DOHH2 (cell line): ENCODE measurements around the gene FUS.
"Not testable (repeated sequence)": the region's sequence is repeated elsewhere in the genome, so short reads cannot be mapped to it uniquely, and the experiment has no call there.

Experiments
- H3F3A ChIP-seq: fragments of 200-600 bp; sonication (generic), shearing (Covaris generic); 2 replicates; pipeline ENCODE4 v1.6.0; 2016; ENCODE audit warnings: antibody characterized with exemption, mild to moderate bottlenecking; ENCODE audit not compliant: control insufficient read depth, insufficient read depth
- H3K27ac ChIP-seq: fragments of 200-600 bp; sonication (generic); 2 replicates; pipeline ENCODE4 v1.5.1; 2014; ENCODE audit warnings: low read depth, mild to moderate bottlenecking, low read length, moderate library complexity
- H3K27me3 ChIP-seq: fragments of 200-600 bp; sonication (generic); 2 replicates; pipeline ENCODE4 v1.6.1; 2014; ENCODE audit warnings: mild to moderate bottlenecking, low read length, mixed read lengths; ENCODE audit not compliant: control insufficient read depth
- H3K36me3 ChIP-seq: fragments of 200-600 bp; sonication (generic); 2 replicates; pipeline ENCODE4 v1.6.1; 2014; ENCODE audit warnings: mild to moderate bottlenecking, low read length, moderate library complexity, mixed read lengths; ENCODE audit not compliant: control insufficient read depth
- H3K4me1 ChIP-seq: fragments of 200-600 bp; sonication (generic); 2 replicates; pipeline ENCODE4 v1.6.1; 2014; ENCODE audit warnings: mild to moderate bottlenecking, low read length, mixed read lengths; ENCODE audit not compliant: control insufficient read depth
- H3K4me2 ChIP-seq: fragments of 200-600 bp; sonication (generic); 2 replicates; pipeline ENCODE4 v1.6.0; 2014; ENCODE audit warnings: mild to moderate bottlenecking, low read length, moderate library complexity
- H3K4me3 ChIP-seq: fragments of 200-600 bp; sonication (generic); 2 replicates; pipeline ENCODE4 v1.5.1; 2014; ENCODE audit warnings: mild to moderate bottlenecking, low read length, mixed read lengths
- H3K79me2 ChIP-seq: fragments of 200-600 bp; sonication (generic); 2 replicates; pipeline ENCODE4 v1.6.1; 2014; ENCODE audit warnings: mild to moderate bottlenecking, low read length, mixed read lengths; ENCODE audit not compliant: control insufficient read depth
- H3K9me2 ChIP-seq: fragments of 200-600 bp; sonication (generic); replicated peaks from 2 replicates; pipeline ENCODE4 v1.6.1; 2014; ENCODE audit warnings: mild to moderate bottlenecking, low read length, mixed read lengths; ENCODE audit not compliant: control insufficient read depth
- H3K9me3 ChIP-seq: fragments of 200-600 bp; sonication (generic); 2 replicates; pipeline ENCODE4 v1.6.1; 2014; ENCODE audit warnings: antibody characterized with exemption, low read length, mixed read lengths; ENCODE audit not compliant: control insufficient read depth, insufficient read depth
- H4K20me1 ChIP-seq: fragments of 200-600 bp; sonication (generic); 2 replicates; pipeline ENCODE4 v1.6.0; 2014; ENCODE audit warnings: low read depth, mild to moderate bottlenecking, antibody characterized with exemption, low read length, moderate library complexity; ENCODE audit not compliant: control insufficient read depth, insufficient read depth
- EZH2phosphoT487 ChIP-seq: fragments of 200-600 bp; sonication (generic); IDR thresholded peaks from 2 replicates; pipeline ENCODE4 v1.6.1; 2017; ENCODE audit warnings: borderline replicate concordance, mild to moderate bottlenecking, antibody characterized with exemption, low read length, moderate library complexity, mixed read lengths
- TF ChIP-seq, protein P1 (sequence below): fragments of 200-600 bp; sonication (generic); IDR thresholded peaks from one replicate; pipeline ENCODE4 v1.5.1; 2014; ENCODE audit warnings: antibody characterized with exemption, mild to moderate bottlenecking, low read depth, low read length; ENCODE audit not compliant: poor library complexity, severe bottlenecking

Gene FUS

DNA sequence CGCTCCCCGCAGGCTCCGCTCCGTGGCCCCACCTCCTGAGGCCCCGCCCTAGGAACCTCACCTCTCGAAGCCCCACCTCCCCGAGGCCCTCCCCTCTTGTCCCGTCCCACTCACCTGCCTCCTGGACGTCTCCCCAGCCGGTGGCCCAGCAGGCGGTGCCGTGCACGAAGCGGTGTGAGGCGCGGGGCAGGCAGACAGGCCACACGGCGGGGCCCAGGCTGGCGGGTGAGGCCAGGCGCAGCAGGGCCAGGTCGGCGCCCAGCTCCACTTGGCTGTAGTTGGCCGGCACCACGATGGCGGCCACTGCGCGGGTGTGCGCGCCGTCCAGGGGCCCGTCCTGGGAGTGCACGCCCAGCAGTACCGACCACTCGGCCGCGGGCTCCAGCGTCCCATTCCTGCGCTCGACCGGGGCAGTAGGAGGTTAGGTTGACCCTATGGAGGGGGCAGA is 31.6 kb upstream of the FUS start:
- Histone ChIP-seq H3K9me3 (no peaks in the 10 kb centered on the region), H3K4me3 (no peak overlapping the region), H4K20me1 (no peaks in the 10 kb centered on the region), H3K27me3 (no peaks in the 10 kb centered on the region), H3K79me2 (no peaks in the 10 kb centered on the region), H3K4me1 (no peaks in the 10 kb centered on the region), H3F3A (no peaks in the 10 kb centered on the region), H3K9me2 (no peaks in the 10 kb centered on the region), H3K36me3 (no peaks in the 10 kb centered on the region), H3K4me2 (no peak overlapping the region), H3K27ac (no peak overlapping the region)
- TF ChIP-seq, protein P1, sequence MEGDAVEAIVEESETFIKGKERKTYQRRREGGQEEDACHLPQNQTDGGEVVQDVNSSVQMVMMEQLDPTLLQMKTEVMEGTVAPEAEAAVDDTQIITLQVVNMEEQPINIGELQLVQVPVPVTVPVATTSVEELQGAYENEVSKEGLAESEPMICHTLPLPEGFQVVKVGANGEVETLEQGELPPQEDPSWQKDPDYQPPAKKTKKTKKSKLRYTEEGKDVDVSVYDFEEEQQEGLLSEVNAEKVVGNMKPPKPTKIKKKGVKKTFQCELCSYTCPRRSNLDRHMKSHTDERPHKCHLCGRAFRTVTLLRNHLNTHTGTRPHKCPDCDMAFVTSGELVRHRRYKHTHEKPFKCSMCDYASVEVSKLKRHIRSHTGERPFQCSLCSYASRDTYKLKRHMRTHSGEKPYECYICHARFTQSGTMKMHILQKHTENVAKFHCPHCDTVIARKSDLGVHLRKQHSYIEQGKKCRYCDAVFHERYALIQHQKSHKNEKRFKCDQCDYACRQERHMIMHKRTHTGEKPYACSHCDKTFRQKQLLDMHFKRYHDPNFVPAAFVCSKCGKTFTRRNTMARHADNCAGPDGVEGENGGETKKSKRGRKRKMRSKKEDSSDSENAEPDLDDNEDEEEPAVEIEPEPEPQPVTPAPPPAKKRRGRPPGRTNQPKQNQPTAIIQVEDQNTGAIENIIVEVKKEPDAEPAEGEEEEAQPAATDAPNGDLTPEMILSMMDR: no peak
- no peak for TF ChIP-seq EZH2phosphoT487

DNA sequence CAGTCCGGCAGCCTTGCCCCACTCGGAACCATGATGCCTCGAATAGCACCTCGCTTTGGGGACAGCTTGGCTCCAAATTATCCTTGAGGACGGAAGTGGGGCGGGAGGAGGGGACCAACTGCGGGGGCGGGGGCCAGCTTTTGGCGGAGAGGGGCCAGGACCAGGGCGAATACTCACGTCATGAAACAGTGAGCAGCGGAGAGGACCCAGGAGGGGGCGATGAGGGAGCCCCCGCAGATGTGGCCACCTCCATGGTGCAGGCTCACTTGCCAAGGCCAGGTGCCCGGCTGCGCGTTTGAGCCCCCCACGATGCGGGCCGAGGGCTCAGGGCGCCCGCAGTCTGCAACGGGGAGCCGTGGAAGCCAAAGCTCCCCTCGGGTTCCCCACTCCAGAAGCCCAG is 31.0 kb upstream of the FUS start:
- no peaks in the 10 kb centered on the region for H3F3A ChIP-seq
- no peak overlapping the region for H3K4me3 ChIP-seq
- no peaks in the 10 kb centered on the region for H3K4me1 ChIP-seq
- H3K27ac ChIP-seq: no peak overlapping the region
- H3K4me2 ChIP-seq: no peak overlapping the region
- H4K20me1 ChIP-seq: no peaks in the 10 kb centered on the region
- H3K27me3 ChIP-seq: no peaks in the 10 kb centered on the region
- no peak for TF ChIP-seq EZH2phosphoT487
- no peaks in the 10 kb centered on the region for H3K36me3 ChIP-seq
- H3K79me2 ChIP-seq: no peaks in the 10 kb centered on the region
- no peaks in the 10 kb centered on the region for H3K9me2 ChIP-seq
- no peaks in the 10 kb centered on the region for H3K9me3 ChIP-seq

DNA sequence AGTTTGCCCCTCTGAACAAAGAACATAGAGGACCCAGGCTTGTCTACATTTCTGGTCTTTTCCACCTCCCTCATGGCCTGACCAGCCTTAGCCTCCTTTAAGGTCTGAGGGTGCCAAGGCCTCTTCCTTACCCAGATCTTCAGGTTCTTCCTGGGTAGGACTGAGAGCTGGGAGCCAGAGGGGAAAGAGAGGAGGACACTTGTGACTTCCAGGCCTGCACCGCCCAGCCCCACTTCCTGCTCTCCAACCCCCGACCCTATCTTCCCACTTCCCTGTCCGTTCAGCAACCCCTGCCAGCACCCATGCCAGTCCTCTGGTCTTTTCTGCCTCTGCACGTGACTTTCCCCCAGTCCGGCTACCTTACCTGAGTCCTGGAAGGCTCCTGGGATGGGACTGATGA is 30.6 kb upstream of the FUS start:
- no peak overlapping the region for H3K4me3 ChIP-seq
- no peaks in the 10 kb centered on the region for H3F3A ChIP-seq
- H3K9me2 ChIP-seq: no peaks in the 10 kb centered on the region
- no peaks in the 10 kb centered on the region for H4K20me1 ChIP-seq
- H3K4me1 ChIP-seq: no peaks in the 10 kb centered on the region
- H3K27ac ChIP-seq: no peak overlapping the region
- TF ChIP-seq, protein P1: no peak
- no peak for TF ChIP-seq EZH2phosphoT487
- H3K27me3 ChIP-seq: no peaks in the 10 kb centered on the region
- no peaks in the 10 kb centered on the region for H3K36me3 ChIP-seq
- H3K4me2 ChIP-seq: no peak overlapping the region
- no peaks in the 10 kb centered on the region for H3K9me3 ChIP-seq
- no peaks in the 10 kb centered on the region for H3K79me2 ChIP-seq

DNA sequence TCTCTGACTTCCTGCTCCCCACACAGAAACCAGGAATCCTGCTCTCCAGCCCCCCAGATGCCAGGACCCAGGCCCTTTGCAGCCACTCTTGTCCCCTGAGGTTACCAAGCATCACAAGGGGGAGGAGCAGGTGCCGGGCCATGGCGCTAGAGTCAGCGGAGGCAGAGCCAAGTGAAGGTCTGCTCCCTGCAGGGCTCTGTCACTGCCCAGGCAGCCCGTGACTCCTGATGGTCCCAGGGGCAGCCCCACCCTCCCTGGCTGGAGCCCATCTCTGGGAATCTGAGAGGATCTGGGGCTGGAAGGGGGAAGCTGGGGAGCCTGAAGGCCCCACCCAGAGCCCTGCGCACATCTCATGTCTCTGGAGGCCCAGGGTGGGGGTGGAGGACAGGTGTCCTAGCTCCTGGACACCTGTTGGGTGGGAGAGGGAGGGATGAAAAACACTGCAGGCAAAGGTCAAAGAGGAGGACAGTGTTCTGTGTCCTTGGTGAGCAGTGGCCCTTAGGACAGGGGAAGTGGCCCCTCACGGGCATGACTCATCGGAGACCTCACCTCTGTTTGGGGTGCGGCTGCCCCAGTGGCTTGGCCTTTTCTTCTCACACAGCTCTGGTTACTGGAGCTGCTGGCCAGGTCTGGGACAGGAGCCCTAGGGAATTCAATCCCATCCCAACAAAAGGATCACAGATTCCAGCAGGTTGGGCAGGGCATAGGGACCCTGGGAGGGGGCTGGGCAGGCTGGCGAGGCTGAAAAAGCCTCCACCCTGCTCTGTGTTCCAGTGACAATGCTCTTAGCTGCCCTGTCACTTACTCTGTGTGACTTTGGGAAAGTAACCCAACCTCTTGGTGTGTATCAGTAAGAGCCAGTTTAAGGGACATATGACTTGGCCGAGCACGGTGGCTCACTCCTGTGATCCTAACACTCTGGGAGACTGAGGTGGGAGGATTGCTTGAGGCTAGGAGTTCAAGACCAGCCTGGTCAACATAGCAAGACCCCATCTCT is 29.7 kb upstream of the FUS start, which contains the start of gene PRSS36:
Gene PRSS36 (minus strand): TSS at position 173 of the 997 bp plus-strand sequence. CDS start 31 bp downstream, at position 142.
- Histone ChIP-seq H3K36me3 (no peaks in the 10 kb centered on the region), H4K20me1 (no peaks in the 10 kb centered on the region), H3K4me1 (no peaks in the 10 kb centered on the region), H3K4me2 (no peak within 1 kb of the TSS), H3K27ac (no peak within 1 kb of the TSS), H3F3A (no peaks in the 10 kb centered on the region), H3K9me3 (no peaks in the 10 kb centered on the region), H3K9me2 (no peaks in the 10 kb centered on the region), H3K27me3 (no peaks in the 10 kb centered on the region), H3K79me2 (no peaks in the 10 kb centered on the region), H3K4me3 (no peak within 1 kb of the TSS)
- TF ChIP-seq, protein P1: no peak
- TF ChIP-seq EZH2phosphoT487: no peak

DNA sequence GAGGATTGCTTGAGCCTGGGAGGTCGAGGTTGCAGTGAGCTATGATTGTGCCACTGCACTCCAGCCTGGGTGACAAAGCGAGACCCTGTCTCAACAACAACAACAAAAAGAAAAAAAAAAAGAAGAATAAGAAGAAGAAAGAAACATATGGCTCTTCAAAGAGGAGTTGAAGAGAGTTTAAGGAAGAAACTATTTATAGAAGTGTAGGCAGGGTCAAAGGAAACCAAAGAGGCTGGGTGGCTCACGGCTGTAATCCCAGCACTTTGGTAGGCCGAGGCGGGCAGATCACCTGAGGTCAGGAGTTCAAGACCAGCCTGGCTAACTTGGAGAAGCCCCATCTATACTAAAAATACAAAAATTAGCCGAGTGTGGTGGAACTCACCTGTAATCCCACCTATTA is 29.0 kb upstream of the FUS start:
- not testable (repeated sequence) for H3K9me2 ChIP-seq, H3K4me2 ChIP-seq, H3K9me3 ChIP-seq, H3K36me3 ChIP-seq, H4K20me1 ChIP-seq, H3K27me3 ChIP-seq, H3K79me2 ChIP-seq, H3K4me1 ChIP-seq, H3F3A ChIP-seq, H3K27ac ChIP-seq, H3K4me3 ChIP-seq
